Effector CD8-positive, alpha-beta T cell (primary cell): Measurements from ENCODE around the gene MUC2.

Source experiments
- DNase-seq: peaks from one replicate; lab custom pipeline; 2025; lab: John Stamatoyannopoulos, UW

Gene MUC2

DNA sequence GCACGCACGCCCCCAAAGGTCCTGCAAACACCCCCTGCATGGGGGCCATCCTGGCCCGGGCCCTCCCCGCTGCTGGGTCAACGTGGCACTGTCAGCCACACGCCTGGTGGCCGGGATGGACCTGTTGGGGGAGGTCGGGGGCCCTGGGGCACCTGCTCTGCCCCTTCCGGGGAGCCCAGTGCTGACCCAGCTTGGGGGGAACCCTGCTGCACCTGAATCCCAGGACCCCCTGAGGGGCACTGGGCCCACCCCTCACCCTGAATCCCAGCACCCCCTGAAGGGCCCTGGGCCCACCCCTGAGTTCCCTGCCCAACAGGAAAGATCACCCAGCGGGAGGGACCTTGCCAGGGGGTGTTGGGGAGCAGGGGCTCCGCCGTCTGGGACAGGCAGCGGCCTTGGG, 37.7 kb upstream of the MUC2 start:
- DNase-seq = no peak

DNA sequence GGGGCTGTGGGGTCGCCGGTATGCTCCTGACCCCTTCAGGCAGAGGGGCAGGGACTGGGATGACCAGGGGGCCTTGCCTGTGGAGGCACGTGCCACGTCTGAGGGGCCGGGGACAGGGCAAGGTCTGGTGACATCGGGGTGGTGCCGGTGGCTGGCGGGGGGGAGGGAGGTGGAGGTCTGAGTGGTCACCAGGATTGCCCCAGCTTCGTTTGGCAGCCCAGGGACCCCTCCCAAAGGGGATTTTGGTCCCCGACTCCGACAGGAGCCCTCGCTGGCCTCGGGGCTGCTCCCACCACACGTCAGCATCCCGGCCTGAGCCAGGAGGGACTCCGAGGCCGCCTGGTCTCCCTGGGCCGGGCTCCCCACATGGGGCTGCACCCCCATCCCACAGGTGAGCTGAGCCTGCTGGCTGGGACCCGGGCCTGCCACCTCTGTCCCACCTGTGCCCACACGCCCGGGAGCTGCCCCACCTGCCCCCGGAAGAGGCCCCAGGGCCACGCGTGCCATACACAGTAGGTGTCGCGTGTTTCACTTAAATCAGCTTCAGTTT, 37.1 kb upstream of the MUC2 start:
- no peak for DNase-seq

DNA sequence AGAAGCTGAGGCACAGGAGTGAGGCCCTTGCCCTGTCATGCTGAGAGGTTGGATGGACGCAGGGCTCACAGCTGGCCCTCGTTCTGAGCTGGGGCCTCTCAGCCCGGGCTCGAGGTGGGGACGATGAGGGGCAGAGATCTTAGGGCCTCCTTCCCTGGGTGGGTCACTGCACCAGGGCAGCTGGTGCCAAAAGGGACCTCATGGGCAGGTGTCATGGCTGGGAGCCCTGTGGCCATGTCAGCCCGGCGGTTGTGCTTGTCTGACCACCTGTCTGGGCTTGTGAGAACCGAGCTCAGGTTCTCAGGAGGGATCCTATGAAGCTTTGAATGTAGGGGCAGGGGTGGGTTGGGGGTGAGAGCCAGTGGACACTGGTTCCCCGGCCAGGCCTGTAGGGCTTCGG, 36.3 kb upstream of the MUC2 start:
- DNase-seq = no peak

DNA sequence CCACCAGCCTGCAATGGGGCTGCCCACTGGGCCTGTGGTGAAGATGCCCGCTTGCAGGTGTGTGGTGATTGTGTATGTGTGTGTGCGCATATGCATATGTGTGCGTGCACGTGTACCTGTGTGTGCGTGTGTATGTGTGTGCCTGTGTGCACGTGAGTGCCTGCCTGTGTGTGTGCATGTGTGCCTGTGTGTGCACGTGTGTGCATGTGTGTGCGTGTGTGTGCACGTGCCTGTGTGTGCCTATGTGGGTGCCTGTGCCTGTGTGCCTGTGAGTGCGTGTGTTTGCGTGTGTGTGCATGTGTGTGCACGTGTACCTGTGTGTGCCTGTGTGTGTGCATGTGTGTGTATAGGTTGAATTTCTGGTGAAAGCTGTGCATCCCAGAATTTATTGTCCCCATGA, 35.8 kb upstream of the MUC2 start:
- DNase-seq = no peak

DNA sequence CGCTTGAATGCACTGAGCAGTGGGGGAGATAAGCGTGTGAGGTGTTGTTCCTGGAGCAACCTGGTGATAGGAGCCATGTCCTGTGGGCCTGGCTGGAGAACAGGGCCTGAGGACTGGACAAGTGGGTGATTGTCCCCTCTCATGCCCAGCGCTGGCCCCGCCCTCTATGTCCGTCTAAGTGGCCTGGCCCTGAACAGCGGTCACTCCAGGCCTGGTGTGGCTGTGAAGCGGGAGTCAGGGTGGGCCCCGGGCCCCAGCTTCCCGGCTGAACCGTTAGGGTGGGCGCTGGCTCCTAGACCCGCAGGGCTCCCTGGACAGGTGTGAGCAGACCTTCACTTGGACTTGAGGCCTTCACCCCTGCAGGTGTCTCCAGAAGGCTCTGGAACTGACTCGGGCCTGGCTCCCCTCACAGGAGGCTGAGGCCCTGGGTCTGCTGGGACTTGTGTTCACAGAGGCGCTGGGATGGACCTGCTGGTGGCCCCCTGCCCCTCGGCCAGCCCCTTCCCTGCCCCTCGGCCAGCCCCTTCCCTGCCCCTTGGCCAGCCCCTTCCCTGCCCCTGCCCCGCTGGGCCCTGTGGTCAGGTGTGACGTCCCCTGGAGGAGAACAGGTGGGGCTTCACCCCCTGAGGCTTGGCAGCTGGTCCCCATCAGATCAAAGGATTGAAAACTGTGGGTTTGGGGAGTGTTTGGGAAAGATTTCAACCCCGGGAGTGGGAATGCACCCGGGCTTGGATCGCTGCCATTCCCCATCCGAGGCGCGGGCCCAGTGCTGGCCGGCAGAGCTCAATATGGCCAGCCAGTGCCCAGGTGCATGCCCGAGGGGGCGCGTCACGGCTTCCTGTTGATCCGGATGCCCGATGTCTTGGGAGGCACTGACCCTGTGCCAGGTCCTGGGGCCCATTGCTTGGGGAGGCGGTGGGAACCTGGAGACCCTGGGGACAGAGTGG, 34.9 kb upstream of the MUC2 start:
- DNase-seq = no peak

DNA sequence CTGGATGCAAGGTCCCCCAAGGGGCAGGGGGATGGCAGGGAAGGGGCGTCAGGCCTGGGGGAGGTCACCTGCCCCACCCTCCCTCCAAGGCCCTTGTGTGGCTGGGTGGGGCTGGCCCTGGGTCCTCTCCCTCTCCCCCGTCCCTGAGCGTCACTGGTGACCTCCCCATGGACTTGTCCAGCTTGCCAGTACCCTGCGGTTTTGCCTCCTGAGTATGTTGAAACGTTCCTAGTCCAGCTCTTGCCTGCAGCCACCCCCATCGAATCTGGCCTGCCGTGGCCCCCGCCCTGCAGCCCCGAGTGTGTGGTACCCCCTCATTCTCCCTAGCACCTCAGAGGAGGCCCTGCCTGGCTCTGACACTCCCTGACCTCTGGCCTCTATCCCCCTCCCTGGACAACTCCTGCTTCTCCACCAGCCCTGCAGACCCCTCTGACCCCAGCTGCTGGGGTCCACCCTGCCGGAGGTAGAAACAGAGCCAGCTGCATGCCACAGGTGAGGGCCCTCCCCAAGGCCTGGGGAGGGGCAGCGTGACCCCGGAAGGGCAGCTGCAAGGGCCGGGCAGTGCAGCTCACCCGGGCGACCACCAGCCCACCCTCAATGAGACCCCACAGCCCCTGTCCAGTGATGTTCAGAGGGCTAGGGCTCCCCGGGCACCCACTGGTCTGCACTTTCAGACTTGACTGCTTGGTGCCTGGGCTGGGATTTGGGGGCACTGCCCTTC, 34.1 kb upstream of the MUC2 start:
- no peak for DNase-seq

DNA sequence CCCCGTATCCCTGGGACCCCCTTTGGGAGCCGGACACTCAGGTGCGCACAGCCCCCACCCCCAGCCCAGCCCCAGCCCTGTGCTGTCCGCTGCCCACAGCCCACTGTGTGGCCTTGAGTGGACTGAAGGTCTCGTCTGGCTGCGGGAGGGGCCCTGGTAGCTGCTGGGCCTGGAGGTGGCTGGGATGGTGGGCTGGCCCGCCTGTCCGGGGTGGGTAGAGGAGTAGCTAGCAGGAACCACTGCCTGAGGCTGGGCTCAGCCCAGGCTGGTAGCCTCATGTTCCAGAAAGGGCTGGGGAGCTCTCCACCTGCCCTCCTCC, 33.6 kb upstream of the MUC2 start:
- no peak for DNase-seq

DNA sequence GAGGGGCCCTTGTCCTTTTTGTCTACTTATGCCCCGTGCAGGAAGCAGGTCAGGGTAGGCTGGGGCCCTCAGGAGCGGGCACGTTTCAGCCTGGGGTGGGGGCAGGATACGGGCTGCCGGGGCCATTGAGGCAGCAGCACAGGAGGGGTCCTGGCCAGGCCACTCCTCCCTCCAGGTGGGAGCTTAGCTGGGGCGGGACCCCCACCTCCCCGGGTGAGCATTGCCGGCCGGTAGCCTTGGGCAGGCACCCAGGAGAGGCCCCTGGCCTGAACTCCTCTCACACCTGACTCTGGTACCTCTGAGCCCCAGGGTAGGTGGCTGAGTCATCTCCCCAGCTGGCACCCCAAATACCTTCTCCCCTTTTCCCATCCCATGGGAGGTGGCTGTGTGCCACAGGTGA, 33.2 kb upstream of the MUC2 start:
- no peak for DNase-seq

DNA sequence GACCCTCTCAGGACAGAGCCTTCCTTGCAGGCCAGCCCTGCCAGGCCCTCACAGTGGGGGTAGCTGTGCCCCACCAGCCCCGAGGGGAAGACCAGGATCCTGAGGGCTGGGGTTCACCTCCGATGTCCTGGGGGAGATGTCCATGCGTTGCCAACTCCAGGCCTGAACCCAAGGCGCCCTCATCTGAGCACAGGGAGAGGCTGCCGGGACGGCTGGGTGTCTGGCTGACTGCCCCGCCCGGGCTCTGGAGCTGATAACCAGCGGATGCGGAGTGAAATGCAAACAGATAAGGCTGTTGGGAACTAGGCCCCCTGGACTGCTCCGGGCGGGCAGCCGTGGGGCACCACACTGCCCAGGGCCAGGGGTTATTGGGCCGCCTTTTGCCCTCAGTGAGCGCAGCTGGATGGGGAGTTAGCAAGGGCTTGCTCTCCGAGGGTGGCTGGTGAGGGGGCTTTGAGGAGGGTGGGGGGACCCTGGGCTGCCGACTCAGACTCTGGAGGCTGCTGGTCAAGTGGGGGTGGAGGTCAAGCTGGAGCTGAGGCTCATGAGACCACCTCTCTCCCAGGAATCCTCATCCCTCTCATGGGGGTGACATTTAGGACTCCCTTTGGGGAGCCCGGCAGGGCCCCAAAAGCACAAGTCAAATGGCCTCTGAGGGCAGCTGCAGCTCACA, 32.6 kb upstream of the MUC2 start:
- DNase-seq = no peak

DNA sequence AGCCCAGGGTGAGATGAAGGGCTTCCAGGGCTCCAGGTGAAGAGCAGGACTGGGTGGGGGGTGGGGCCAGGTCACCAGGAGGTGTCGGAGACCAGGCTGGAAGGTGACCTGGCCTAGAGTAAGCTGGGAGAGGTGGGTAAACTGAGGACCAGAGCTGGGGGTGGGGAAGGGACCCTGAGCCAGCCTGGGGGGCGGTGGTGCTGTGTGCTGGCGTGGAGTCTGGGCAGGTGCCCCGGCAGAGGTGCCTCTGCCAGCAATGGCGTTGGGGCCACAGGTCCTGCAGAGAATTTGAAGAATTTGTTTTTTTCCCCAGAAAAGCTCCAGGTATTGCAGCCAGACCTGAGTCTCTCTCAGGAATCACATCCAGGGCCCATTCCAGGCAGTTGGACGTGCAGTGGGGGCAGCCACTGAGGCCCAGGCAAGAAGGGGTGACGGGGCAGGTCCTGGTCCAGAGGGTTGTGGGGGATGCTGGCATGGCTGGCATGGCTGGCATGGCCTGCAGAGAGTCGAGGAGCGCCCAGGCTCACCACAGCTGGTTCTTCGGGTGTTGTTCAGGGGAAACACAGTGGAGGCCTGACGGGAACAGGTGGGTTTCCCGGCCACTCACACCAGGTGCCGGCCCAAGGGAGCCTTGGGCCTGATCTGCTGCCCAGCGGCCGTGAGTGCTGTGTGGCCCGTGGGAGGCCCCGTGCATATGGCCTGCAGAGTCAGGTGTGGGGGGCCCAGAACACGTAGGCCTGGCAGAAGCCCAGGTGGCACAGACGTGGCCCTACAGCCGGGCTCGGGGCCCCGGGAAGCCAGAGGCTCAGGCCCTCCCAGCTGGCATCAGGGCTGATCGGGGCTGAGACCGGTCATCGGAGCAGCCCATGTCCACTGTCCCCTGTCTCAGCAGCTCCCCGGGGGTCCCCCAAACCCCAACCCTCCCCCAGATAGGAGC, 31.8 kb upstream of the MUC2 start:
- DNase-seq = no peak

DNA sequence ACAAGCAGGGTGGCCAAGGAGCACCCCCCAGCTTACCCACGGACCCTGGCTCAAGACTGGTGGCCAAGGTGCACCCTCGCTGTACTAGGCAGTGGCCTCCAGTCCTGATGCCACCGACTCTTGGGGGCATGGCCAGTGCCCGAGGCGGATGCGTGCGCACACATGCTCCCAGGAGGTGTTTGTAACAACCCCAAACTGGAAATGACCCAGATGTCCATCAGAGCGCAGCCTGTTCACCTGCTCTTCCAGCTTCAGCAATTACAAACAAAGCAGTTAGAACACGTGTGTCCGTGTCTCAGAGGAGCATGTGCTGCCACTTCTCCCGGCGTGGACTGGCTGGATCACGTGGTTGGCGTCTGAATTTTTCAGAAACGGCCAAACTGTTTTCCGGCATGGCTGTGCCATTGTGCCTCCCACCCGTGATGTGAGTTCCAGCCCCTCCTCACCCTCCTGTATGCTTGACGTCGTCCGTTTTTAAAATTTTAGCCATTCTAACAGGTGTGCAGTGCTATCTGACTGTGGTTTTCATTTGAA, 31.0 kb upstream of the MUC2 start:
- DNase-seq = no peak

DNA sequence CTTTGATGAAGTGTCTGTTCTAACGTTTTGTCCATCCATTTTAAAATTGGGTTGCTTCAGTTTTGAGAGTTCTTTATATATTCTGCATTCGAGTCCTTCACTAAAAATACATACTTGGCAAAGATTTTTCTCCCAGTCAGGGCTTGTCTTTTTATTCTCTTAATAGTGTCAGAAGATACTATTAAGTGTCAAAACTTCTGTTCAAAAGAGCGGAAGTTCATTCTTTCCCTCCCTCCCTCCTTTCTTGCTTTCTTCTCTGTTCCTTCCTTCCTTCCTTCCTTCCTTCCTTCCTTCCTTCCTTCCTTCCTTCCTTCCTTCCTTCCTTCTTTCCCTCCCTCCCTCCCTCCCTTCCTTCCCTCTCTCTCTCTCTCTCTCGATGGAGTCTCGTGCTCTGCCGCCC, 30.5 kb upstream of the MUC2 start:
- no peak for DNase-seq

DNA sequence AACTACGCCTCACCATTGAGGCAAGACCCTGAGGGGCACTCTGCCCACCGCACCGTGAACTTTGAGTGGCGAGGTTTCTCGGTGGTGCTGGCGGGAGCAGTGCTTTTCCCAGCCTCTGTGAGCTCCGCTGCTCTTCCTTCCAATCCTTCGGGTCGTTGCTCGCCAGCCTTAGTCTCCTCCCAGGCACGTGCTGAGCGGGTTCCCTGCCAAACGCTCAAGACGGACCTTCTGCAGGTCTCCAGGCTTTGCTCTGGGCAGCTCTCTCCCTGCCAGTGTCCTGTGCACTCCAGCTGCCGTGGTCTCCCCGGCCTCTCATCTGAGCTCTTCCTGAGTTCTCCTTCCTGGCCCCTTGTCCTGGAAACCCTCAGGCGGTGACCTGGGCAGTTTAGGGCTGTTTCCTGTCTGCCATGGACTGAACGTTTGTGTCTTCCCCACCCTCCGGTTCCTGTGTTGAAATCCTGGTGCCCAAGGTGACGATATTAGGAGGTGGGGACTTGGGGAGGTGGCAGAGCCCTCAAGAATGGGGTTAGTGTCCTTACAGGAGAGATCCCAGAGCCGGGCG, 27.0 kb upstream of the MUC2 start:
- no peak for DNase-seq

DNA sequence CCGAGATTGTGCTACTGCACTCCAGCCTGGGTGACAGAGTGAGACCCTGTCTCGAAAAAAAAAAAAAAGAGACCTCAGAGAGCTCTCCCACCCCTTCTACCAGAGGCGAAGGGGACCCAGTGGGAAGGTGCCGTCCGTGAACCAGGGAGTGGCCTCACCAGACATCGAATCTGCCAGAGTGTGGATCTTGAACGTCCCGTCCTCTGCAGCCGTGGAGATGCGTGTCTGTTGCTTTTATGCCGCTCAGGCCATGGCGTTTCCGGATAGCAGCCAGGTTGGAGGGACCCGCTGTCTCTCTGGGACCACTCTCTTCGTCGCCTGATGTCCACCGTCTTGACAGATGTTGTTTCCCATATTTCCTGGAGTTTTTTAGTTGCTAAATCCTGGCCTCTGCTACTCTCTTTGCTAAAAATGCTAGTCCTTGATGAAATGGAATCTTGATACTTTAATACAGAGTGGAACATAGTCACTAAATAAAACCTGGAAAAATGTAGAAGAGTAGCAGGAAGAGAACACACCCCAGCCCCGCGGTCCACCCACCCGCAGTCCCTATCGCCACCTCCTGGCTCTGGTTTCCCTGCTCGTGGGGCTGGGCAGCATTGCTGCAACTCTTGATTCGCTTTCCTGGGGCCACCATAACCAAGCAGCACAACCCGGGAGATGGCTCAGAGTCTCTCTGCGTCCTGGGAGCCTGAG, 26.2 kb upstream of the MUC2 start:
- DNase-seq = no peak

DNA sequence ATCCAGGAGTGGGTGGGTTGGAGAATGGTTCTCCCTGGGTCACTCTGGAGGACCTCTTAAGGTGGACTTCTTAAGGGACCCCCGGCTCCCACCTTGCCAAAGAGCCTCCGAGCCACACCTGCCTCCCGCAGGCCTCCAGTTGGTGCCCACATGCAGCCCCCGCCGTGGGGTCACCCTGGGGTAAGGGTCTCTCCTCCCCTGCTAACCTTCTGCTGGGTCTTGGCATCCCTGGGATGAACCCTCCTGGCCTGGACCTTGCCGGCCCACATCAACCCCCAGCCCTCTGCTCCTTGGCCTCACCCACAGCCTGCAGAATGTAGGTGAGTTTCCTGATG, 25.6 kb upstream of the MUC2 start:
- DNase-seq = no peak

DNA sequence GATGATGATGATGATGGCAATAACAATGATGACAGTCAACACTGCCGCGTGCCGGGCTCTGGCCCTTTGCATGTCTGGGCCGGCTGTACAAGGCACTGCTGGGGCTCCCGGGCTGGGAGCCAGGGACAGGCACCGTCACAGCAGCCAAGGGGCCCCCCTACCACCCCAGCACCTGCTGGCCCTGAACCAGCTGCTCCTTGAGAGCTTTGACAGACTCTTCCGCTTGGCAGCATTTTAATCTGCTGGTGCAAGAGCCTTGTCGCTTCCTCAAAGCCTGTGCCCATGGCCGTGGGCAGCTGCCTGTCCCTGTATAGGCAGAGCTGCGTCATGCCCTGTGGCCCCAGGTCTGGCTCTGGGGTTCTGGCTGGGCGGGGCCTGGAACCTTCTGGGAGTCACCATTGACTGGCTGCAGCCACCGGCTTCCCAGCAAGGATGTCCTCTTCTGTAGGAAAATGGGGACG, 25.2 kb upstream of the MUC2 start:
- no peak for DNase-seq

DNA sequence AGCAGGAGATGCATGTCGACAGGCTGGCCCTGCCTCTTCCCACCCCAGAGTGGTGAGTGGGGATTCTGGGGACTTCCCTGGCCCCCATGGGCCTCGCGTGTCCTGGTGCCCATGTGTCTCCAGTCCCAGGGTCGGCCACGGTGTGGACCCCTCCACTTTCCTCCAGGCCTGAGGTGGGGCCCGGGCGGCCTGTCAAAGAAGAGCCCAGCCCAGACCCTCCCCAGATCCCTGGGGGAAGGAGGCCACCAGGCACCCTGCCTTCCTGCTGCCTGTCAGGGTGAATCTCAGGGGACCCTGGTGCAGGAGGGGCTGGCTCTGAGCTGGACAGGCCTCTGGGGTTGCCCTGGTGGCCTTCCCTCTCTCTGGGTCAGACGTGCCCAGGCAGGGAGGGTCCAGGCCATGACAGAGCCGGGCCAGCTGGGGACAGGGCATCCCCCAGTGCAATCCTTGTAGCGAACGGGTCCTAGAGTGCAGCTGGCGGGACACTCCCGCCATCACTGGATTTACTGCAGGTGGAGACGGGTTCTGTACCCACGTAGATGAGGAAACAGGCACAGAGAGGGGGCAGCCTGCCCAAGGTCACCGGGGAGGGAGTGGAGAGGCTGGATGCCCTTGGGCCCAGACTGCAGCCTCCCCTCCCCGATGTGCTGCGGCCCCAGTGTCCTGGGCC, 24.6 kb upstream of the MUC2 start:
- DNase-seq = no peak

DNA sequence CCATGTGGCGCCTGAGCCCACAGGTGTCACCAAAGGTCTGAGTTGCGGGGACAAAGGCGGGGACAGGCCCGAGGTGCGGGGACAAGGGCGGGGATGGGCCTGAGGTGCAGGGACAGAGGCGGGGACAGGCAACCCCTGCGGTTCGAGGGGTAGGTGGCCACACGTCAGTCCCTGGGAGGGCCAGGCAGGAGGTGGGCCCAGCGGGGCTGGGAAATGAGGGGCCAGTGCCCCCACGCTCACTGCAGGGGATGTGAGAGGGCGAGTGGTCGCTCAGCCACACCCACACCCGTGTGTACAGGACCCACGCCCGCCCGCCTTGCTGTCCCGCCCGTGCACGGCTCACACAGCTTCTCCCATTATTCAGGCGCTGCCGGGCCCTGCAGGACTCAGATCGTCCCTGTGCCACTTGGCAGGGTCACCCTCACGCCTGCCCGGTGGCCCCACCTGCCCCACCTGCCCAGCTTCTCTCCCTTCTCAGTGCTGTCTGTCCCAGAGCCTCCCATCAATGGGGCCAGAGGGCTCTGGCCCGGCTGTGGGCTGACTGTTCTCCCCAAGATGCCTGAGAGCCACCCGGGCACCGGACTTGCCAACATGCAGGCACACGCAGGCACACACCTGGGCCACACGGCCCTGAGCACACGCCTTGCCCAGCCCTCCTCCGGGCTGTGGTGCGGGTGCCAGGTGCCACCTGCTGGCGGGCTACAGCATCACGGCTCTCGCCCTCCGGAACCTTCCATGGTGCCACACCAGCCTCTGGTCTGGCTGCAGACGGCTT, 23.9 kb upstream of the MUC2 start:
- DNase-seq = peak; percentile 47
